ENCODE results near the gene BTBD8.
"Not testable (repeated sequence)": the region's sequence is repeated elsewhere in the genome, so short reads cannot be mapped to it uniquely, and the experiment has no call there.

Gene BTBD8

GRCh38 chr1:92080128-92080985 lies at the start of gene BTBD8:
Gene BTBD8, plus strand, starts transcription at chr1:92080345. Its CDS starts 227 bp downstream, at chr1:92080572.
- peak; percentile 68 for DNase-seq

- no peak for DNase-seq
Observed at GRCh38 chr1:92030656-92031107, 49.5 kb upstream of the BTBD8 start.

DNA sequence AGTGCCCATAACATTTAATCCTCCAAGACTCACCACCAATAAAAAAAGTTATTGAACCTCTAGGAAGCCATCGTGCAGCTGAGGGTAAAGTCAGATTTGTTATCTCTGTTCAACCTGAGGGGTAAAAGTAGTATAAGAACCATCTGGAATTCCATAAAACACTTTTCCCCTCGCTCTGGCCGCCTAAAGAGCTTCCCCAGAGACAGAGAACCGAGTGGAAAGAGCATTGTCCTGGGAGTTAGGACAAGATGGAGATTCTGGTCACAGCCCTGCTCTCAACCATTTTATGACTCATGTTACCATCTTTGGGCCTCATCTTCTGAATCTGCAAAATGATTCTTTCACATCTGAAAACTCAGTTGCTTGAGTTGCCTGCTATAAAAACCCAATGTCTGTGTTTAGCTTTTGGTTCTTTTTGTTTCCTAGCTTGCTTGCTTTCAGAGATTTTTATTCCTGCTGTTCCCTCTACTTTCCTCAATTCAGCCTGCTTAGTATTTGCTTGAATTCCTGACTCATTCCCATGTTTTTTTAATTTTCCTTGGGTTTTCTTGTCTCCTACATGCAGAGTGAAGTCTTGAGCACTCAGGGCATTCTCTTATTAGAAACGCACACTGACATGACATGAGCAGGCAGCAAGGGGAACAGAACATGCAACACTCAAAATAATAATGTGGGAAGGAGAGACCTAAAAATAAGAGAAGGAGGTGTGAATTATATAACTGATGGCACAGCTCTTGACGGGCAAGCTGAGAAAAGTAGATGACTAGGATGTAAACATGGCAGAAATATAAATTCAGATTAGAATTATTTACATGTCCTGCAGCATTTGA lies 48.6 kb upstream of the BTBD8 start:
- DNase-seq, result no peak

- DNase-seq, result no peak
Observed at GRCh38 chr1:92037400-92037799, 42.7 kb upstream of the BTBD8 start.

DNA sequence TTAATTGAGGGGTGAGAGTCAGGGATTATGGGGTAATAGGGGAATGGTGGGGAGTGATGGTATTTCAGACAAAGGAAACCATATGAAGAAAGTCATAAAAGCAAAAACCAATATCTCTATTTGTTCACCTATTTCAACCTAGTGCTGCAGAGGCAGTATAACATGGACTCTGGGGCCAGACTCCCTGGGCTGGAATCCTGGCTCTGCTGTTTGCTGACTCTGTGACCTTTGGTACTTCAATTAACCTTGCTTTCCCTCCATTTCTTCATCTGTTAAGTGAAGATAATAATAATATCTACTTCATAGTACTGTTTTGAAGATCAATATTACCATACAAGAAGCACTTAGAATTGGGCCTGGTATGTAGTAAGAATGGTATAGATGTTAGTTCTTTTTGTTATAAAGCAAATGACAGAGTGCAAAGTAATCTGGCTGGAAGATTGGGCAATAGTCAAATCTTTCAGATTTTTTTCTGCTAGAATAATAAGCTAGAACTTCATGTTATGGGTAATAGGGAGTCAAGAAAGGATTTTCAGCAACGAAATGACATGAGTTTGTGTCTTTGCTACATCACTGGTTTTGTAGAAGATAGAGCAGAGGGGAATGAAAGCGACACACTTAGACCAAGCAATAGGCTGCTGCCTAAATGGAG lies 41.3 kb upstream of the BTBD8 start:
- DNase-seq, result no peak

DNA sequence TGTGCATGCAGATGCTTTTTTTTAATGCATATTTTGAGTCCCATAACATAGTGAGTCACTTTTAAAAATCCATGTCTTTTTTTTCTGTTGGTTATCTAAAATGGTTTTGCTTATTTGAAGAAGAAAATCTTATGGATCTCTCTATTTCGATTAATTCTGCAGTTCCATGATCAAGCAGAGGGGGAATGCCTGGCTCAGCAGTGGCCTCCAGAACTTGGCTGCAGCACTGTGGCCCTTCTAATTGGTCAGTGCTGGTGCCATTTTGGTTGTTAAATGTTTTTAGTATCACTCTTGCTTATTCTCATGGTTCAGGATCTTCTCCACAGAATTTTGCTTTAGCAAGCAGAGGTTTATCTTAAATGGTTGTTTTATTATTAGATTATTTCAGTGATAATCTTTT lies 39.2 kb upstream of the BTBD8 start:
- no peak for DNase-seq

GRCh38 chr1:92043621-92044020 lies 36.5 kb upstream of the BTBD8 start:
- DNase-seq, result no peak

GRCh38 chr1:92045766-92046495 lies 34.2 kb upstream of the BTBD8 start:
- no peak for DNase-seq

GRCh38 chr1:92051948-92052347 lies 28.2 kb upstream of the BTBD8 start:
- no peak for DNase-seq

GRCh38 chr1:92065042-92065441 lies 15.1 kb upstream of the BTBD8 start:
- no peak for DNase-seq

- no peak for DNase-seq
Observed at GRCh38 chr1:92066321-92066720, 13.8 kb upstream of the BTBD8 start.

DNA sequence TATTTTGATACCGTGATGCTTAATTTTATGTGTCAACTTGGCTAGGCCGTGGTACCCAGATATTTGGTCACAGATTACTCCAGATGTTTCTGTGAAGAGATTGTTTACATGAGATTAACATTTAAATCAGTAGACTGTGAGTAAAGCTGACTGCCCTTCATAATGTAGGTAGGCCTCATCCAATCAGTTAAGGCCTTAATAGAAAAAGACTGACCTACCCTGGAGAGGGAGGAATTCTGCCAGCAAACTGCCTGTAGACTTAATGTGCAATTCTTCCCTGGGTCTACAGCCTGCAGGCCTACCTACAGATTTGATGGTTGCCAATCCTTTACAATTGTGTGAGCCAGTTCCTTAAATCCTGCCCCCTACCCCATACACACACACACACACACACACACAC lies 9.3 kb upstream of the BTBD8 start:
- no peak for DNase-seq

GRCh38 chr1:92074446-92074845 lies 5.7 kb upstream of the BTBD8 start:
- not testable (repeated sequence) for DNase-seq

- no peak for DNase-seq
Observed at GRCh38 chr1:92075311-92075710, 4.8 kb upstream of the BTBD8 start, which contains the start of gene SETSIP. Gene SETSIP, minus strand, starts transcription at chr1:92075411. Its CDS starts 0 bp downstream, at chr1:92075411.

DNA sequence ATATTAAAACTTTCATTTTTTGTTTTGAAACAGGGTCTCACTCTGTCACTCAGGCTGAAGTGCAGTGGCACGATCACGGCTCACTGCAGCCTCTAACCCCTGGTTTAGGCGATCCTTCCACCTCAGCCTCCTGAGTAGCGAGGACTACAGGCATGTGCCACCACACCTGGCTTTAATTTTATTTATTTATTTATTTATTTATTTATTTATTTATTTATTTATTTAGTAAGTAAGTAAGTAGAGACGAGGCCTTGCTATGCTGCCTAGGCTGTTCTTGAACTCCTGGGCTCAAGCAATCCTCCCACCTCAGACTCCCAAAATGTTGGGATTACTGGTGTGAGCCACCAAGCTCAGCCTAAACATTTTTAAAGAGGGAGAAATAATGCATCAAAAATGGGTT lies 3.8 kb upstream of the BTBD8 start:
- no peak for DNase-seq

GRCh38 chr1:92078077-92078476 lies 2.1 kb upstream of the BTBD8 start:
- not testable (repeated sequence) for DNase-seq

GRCh38 chr1:92079441-92079840 lies 704 bp upstream of the BTBD8 start:
- no peak for DNase-seq

DNA sequence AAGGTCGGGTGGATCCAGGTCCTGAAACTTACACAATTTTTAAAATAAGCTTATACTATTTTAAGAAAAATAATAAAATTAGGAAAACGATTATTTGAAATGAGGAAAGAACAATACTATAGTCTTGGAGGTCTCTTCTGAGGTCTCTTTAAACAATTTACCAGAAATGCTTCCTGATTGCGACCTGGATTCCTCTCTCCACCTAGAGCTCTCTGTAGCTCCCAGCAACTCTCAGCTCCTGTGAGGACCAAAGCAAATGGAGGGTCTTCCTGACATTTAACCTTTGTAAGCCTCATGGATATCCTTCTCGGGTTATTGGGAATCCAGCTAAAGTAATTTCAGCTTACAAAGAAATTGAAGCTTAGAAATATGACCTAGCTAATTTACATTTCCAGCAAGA lies 886 bp downstream of the BTBD8 start:
- DNase-seq, result no peak

DNA sequence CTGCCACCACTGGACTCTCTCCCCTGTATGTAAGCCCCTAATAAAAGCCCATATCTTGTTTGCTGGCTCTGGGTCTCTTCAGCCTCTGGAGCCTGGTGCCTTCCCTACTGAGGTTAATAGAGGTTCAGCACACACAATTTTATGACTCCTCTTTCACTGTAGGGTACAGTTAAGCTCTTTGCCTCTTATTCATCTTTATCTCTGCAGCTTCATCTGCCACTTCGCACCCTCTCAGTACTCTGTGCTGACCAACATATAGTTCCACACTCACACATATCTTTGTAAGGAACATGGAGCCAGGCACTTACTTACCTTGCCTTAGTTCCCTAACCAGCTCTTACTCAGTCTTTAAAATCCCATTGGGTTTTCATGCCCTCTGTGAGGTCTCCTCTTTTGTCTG lies 4.5 kb downstream of the BTBD8 start:
- no peak for DNase-seq

- no peak for DNase-seq
Observed at GRCh38 chr1:92085727-92086126, 5.6 kb downstream of the BTBD8 start.

- DNase-seq, result no peak
Observed at GRCh38 chr1:92087542-92087941, 7.4 kb downstream of the BTBD8 start.

DNA sequence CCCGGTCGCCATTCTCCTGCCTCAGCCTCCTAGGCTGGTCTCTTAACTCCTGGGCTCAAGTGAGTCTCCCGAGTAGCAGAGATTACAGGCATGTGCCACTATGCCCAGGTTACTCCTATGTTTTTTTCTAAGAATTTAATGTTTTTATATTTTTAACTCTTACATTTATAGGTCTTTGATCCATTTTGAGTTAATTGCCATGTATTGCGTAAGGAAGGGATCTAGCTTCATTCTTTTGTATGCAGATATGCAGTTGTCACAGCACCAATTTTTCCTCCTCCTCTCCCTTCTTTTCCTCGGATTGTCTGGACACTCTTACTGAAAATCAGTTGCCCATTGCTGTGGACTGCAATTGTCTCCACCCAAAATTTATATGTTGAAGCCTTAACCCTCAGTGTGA lies 11.5 kb downstream of the BTBD8 start:
- DNase-seq, result no peak

DNA sequence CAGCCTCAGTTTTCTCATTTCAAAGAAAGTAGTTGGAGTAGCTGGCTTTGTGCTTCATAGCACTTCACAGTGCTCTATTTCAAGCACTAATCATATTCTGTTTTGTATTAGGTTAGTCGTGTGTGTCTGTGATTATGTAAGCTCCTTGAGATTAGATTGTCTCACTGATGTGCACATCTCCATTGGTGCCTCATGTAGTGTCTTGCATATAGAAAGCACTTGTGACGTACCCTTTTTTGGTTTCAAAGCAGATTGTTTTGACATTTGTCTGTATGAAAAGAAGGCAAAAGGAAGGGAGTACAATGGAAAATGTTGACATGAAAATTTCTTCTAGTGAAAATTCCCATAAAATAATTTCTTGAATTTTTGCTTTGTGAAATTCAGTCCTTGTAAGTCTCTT lies 13.9 kb downstream of the BTBD8 start:
- DNase-seq, result no peak
